Measurements from ENCODE around the gene KANK3.
"Not testable (repeated sequence)": the region's sequence is repeated elsewhere in the genome, so short reads cannot be mapped to it uniquely, and the experiment has no call there.

Gene KANK3

DNA sequence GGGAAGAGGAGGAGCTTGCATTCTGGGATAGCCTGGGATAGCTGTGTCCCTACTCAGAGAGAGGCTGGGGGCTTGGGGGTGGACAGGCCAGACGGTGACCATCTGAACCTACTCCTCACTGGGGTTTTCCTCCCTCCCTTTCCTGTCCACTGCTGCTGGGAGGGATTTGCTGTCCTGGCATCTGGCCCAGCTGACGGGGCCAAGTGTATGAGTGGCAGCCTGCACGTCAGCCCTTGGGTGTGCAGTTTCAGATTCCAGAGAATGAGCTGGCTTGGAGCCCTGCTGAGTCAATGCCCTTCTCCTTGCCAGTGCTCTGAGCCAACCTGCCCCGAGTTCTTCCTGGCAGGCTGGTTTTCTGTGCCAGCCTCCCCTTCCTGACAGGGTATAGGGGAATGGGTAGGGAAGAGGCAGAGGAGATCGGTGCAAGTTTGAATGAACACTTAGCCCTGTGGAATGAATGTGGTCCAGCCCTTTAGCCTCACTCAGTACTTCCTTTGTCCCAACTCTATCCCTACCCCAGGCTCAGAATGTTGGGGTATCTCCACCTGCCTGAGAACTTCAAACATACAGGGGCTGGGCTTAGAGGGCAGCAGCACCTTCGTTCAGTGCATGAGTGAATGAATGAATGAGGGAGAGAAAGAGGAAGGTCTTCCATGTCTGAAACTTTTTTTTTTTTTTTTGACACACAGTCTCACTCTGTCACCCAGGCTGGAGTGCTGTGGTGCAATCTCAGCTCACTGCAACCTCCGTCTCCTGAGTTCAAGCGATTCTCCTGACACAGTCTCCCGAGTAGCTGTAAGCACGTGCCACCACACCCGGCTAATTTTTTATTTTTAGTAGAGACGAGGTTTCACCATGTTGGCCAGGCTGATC, 19.1 kb upstream of the KANK3 start:
- H3K27ac ChIP-seq, result peak overlapping the region; percentile 37

DNA sequence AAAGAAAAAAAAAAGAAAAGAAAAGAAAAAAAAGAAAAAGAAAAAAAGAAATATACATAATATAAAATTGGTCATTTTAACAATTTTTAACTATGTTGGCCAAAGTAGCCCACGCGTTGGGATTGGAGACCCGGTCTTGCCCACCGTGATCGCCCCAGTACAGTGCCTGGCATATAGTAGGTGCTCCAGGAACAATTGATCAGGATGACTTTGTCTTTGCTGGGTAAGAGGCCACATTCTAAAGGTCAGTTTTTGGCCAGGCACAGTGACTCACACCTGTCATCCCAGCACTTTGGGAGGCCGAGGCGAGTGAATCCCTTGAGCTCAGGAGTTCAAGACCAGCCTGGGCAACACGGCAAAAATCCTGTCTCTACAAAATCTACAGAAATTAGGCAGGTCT, 17.1 kb upstream of the KANK3 start:
- H3K27ac ChIP-seq, result no peak overlapping the region
- TF ChIP-seq, protein P1, sequence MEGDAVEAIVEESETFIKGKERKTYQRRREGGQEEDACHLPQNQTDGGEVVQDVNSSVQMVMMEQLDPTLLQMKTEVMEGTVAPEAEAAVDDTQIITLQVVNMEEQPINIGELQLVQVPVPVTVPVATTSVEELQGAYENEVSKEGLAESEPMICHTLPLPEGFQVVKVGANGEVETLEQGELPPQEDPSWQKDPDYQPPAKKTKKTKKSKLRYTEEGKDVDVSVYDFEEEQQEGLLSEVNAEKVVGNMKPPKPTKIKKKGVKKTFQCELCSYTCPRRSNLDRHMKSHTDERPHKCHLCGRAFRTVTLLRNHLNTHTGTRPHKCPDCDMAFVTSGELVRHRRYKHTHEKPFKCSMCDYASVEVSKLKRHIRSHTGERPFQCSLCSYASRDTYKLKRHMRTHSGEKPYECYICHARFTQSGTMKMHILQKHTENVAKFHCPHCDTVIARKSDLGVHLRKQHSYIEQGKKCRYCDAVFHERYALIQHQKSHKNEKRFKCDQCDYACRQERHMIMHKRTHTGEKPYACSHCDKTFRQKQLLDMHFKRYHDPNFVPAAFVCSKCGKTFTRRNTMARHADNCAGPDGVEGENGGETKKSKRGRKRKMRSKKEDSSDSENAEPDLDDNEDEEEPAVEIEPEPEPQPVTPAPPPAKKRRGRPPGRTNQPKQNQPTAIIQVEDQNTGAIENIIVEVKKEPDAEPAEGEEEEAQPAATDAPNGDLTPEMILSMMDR (conservative IDR thresholded peaks at IDR 0.05), result no peak

More for the DNA sequence above, 19.1 kb upstream of the KANK3 start:
- TF ChIP-seq, protein P1 (conservative IDR thresholded peaks at IDR 0.05), result no peak

DNA sequence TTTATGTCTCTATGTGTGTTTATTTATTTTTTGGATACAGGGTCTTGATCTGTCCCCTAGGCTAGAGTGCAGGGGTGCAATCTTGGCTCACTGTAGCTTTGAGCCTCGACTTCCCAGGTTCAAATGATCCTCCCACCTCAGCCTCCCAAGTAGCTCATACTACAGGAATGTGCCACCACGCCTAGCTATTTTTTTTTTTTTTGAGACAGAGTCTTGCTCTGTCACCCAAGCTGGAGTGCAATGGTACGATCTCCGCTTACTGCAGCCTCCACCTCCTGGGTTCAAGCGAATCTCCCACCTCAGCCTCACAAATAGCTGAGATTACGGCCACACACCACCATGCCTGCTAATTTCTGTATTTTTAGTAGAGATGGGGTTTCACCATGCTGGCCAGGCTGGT, 15.9 kb upstream of the KANK3 start:
- no peak overlapping the region for H3K27ac ChIP-seq
- TF ChIP-seq, protein P1 (conservative IDR thresholded peaks at IDR 0.05), result no peak

DNA sequence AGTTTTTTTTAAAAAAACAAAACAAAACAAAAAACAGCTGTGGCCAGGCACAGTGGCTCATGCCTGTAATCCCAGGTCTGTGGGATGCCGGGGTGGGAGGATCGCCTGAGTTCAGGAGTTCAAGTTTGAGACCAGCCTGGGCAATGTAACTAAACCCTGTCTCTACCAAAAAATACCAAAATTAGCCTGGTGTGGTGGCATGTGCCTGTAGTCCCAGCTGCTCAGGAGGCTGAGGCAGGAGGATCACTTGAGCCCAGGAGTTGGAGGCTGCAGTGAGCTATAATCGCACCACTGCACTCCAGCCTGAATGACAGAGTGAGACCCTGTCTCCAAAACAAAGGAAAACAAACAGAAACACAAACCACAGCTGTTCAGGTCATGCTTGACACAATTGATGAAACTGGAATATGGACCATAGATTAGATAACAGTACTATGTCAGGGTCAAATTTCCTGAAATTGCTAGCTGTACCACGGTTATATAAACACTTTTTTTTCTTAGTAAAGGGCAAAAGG, 14.0 kb upstream of the KANK3 start:
- no peak overlapping the region for H3K27ac ChIP-seq
- TF ChIP-seq, protein P1 (conservative IDR thresholded peaks at IDR 0.05), result no peak

DNA sequence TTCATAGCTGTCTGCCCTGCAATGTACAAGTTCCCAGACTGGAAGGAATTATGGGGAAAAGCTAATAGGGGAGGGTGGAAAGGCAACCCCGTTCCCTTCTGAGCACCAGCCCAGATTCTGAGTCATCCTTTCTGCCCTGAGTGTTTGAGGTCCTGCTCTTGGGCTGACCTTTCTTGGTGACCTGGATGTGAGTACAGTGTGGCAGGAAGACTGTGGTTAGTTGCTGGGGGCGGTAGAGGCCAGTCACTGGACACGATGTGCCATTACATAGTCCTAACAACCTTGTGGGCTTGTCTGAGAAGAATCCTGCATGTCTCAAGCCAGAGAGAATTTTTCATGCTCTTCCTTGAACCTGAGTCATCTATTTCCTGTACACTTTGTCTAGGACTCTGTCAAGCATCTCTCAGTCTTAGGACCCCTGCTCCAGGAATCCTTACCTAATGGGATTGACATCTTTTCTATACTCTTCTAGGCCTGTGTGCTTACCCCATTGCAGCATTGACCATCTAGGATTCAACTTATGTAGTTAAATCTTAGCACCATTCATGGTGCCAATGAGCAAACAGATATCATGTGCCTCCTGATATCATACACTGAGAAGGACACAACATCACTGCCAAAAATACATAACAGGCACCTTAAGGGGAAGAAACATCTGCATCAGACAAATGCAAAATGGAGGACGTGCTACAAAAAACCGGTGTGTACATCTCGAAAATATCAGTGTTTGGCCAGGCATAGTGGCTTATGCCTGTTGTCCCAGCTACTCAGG, 12.8 kb upstream of the KANK3 start:
- TF ChIP-seq, protein P1 (conservative IDR thresholded peaks at IDR 0.05), result no peak
- no peak overlapping the region for H3K27ac ChIP-seq

DNA sequence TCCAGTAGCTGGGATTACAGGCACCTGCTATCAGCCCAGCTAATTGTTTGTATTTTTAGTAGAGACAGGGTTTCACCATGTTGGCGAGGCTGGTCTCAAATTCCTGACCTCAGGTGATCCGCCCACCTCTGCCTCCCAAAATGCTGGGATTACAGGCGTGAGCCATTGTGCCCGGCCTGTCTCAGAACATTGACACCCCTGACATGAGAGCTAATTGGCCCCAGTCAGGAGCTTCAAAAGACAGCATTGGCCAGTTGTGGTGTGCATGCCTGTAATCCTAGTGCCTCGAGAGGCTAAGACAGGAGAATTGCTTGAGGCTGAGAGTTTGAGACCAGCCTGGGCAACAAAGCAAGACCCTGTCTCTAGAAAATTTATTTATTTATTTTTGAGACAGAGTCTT, 9.8 kb upstream of the KANK3 start:
- not testable (repeated sequence) for H3K27ac ChIP-seq

DNA sequence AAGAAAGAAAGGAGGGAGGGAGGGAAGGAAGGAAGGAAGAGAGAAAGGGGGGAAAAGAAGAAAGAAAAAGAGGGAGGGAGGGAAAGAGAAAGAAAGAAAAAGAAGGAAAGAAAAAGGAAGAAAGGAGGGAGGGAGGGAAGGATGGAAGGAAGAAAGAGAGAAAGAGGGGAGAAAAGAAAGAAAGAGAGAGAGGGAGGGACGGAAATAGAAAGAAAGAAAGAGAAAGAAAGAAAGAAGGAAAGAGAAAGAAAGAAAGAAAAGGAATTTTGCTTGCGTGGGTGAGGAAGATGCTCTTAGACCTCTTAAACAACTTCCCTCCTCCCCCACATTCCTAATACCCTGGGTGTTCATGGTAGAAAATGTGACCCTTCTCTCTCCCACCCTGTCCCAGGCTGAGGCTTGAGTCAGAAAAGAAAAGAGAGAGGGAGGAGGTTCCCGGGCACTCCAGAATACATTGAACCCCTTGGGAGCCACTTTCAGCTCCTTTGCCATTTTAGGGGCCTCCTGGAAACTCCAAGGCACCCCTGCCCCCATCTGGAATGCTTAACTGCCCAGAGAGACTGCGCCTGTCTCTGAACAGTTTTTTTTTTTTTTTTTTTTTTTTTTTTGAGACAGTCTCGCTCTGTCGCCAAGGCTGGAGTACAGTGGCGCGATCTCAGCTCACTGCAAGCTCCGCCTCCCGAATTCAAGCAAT, 9.2 kb upstream of the KANK3 start:
- H3K27ac ChIP-seq, result no peak overlapping the region

DNA sequence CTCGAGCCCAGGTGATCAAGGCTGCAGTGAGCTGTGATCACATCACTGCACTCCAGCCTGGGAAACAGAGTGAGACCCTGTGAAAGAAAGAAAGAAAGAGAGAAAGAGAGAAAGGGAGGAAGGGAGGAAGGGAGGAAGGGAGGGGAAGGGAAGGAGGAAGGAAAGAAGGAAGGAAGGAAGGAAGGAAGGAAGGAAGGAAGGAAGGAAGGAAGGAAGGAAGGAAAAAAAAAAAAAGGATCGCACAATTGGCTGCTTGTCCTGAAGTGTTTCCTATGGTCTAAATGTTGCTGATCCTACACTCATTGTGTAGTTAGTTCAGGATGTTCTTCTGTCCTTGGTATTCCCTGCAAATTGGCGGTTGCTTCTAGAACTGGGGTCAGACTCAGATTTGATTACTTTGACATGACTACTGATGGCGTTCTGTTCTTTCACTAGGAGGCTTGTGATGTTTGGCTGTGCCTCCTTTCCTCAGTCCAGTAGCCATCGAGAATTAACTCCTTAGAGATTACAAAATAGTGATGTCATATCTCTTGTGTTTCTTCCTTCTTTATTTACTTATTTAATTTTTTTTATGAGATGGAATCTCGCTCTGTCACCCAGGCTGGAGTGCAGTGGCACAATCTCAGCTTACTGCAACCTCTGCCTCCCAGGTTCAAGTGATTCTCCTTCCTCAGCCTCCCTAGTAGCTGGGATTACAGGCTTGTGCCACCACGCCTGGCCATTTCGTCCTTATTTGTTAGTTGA, 6.7 kb upstream of the KANK3 start:
- not testable (repeated sequence) for H3K27ac ChIP-seq

More for the DNA sequence above, 9.2 kb upstream of the KANK3 start:
- TF ChIP-seq, protein P1 (conservative IDR thresholded peaks at IDR 0.05), result no peak
